Bone marrow (tissue), 2 donors: ENCODE results near the gene TNFRSF19.

Source experiments
- DNase-seq, 2 donors: peaks; one replicate each; lab custom pipeline; 2025; lab: John Stamatoyannopoulos, UW

Gene TNFRSF19

DNA sequence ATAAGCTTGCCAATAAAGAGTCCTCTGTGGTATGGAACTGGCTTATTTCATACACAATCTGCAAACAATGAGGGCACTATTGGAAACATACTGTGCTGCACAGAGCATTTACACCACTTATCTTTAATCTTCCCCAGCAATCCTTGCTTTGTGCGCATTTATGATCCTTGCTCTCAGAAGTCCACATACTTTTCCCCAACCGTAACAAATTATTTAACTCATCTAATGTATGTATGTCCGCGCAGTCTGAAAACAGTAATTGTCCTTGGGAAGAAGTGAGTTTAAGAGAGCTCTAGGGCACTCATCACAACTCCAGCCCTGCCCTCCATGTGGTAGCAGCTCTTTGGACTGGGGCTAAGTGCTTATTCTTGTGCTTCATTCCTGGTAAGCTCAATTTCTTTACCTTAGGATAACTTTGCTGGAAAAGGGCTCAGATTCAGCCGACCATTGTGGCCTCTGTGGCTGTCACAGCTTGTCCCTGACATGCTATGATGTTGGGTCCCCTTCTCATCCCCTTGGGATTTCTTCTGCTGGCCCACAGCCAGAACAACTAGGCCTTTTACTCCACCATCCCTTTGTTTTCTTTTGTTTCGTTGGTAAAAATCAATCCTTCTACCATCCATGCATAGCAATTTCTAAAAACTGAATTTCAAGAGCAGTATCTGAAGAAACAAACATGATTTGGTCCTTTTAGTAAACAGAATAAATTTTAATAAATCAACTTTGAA, 152.7 kb downstream of the TNFRSF19 start:
- DNase-seq: no peak

DNA sequence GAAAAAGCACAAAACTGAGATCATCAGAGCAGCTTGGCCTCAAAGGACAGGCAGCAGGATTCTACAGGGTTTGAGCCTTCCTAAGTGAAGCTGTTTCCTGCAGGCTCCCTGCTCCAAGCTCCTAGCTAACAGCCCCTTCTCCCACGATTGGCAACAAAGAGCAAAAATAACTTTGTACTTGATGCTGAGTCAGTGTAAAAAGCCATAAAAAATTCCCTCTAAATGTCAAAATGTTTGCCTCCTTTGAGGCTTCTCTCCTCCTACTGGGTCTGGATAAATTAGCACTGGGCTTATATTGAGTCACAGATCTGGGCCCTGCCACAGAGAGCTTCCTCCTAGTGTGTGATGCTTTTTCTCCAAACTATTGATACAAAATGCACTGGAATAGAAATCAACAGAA, 153.3 kb downstream of the TNFRSF19 start:
- DNase-seq: no peak

- DNase-seq: no peak
These were observed 154.2 kb downstream of the TNFRSF19 start for GRCh38 chr13:23724196-23724970.
